GM13976 (cell line): ENCODE results near the gene DDTL.
A peak's percentile ranks its signal among the peaks of the same experiment; 100 is the strongest.
"Not testable (repeated sequence)": the region's sequence is repeated elsewhere in the genome, so short reads cannot be mapped to it uniquely, and the experiment has no call there.

Experiments used
- DNase-seq: peaks from one replicate; pipeline ENCODE4 v3.0.0; 2012; ENCODE audit warnings: low spot score
- CTCF ChIP-seq: IDR thresholded peaks from 2 replicates; pipeline ENCODE4 v1.5.1; 2012; ENCODE audit warnings: borderline replicate concordance, mild to moderate bottlenecking; ENCODE audit not compliant: insufficient read depth; ENCODE audit errors: extremely low read depth, missing control alignments, control extremely low read depth
- in situ Hi-C: fragments of 300-500 bp; cut with MboI; formaldehyde crosslinking; loops from one replicate; pipeline ENCODE4 v1.12.0; 2022; ENCODE audit warnings: low sequenced_read_pairs, mixed read lengths, inconsistent platforms; ENCODE audit not compliant: unreplicated experiment

The DDTL gene

GRCh38 chr22:23952794-23953405 is 13.8 kb upstream of the DDTL start:
- in situ Hi-C loops = not testable (repeated sequence)

GRCh38 chr22:23953485-23953884 is 13.2 kb upstream of the DDTL start:
- DNase-seq, in situ Hi-C loops: not testable (repeated sequence)

More at GRCh38 chr22:23952794-23953405, 13.8 kb upstream of the DDTL start:
- not testable (repeated sequence) for DNase-seq

- DNase-seq, in situ Hi-C loops: not testable (repeated sequence)
These were observed 12.3 kb upstream of the DDTL start for GRCh38 chr22:23954193-23954990.

- DNase-seq, in situ Hi-C loops: not testable (repeated sequence)
These were observed 11.7 kb upstream of the DDTL start for GRCh38 chr22:23954991-23955305.

- DNase-seq, in situ Hi-C loops: not testable (repeated sequence)
These were observed 10.8 kb upstream of the DDTL start for GRCh38 chr22:23955886-23956285.

- DNase-seq = peak; percentile 70
- peak; percentile 94 for TF ChIP-seq CTCF
- in situ Hi-C loops = not testable (repeated sequence)
These were observed 10.3 kb upstream of the DDTL start for GRCh38 chr22:23956301-23956900.

GRCh38 chr22:23961084-23961771 is 5.5 kb upstream of the DDTL start, which contains the start of gene GSTT2B:
TSS of gene GSTT2B (minus strand) at chr22:23961195. CDS start at chr22:23961131, 64 bp downstream.
- in situ Hi-C loops, DNase-seq: not testable (repeated sequence)

GRCh38 chr22:23966094-23966493 is 594 bp upstream of the DDTL start:
- DNase-seq, in situ Hi-C loops: not testable (repeated sequence)

- no peak for DNase-seq
- TF ChIP-seq CTCF = no peak
- in situ Hi-C loops = no loop called here
These were observed 2.4 kb downstream of the DDTL start for GRCh38 chr22:23969071-23969470.

GRCh38 chr22:23970201-23970641 is 3.5 kb downstream of the DDTL start:
- no peak for DNase-seq
- TF ChIP-seq CTCF = no peak
- in situ Hi-C loops = no loop called here
